Parathyroid adenoma (tissue), 2 donors: ENCODE data around the gene GORASP1.
A peak's percentile ranks its signal among the peaks of the same experiment; 100 is the strongest.
"Not testable (repeated sequence)": the region's sequence is repeated elsewhere in the genome, so short reads cannot be mapped to it uniquely, and the experiment has no call there.

Experiments
- H2AFZ ChIP-seq: fragments of 300-600 bp; sonication (generic); one replicate; pipeline ENCODE4 v1.7.0; 2017; ENCODE audit warnings: antibody characterized with exemption, mild to moderate bottlenecking
- H3K27ac ChIP-seq: fragments of 300-600 bp; sonication (generic); one replicate; pipeline ENCODE4 v1.7.0; 2017
- H3K27me3 ChIP-seq: fragments of 300-600 bp; sonication (generic); one replicate; pipeline ENCODE4 v1.7.0; 2017; ENCODE audit warnings: low read length; ENCODE audit not compliant: control insufficient read depth, insufficient read depth
- H3K36me3 ChIP-seq: fragments of 300-600 bp; sonication (generic); one replicate; pipeline ENCODE4 v1.7.0; 2017; ENCODE audit warnings: low read length; ENCODE audit not compliant: control insufficient read depth, insufficient read depth
- H3K4me1 ChIP-seq: fragments of 300-600 bp; sonication (generic); one replicate; pipeline ENCODE4 v1.7.0; 2017; ENCODE audit warnings: control low read depth
- H3K4me2 ChIP-seq: fragments of 300-600 bp; sonication (generic); one replicate; pipeline ENCODE4 v1.7.0; 2017; ENCODE audit warnings: low read length
- H3K4me3 ChIP-seq: fragments of 300-600 bp; sonication (generic); one replicate; pipeline ENCODE4 v1.7.0; 2017; ENCODE audit warnings: low read depth, low read length
- H3K79me2 ChIP-seq: fragments of 300-600 bp; sonication (generic); one replicate; pipeline ENCODE4 v1.7.0; 2017; ENCODE audit warnings: control low read depth
- H3K9ac ChIP-seq: fragments of 300-600 bp; sonication (generic); one replicate; pipeline ENCODE4 v1.7.0; 2017; ENCODE audit warnings: mild to moderate bottlenecking
- H3K9me3 ChIP-seq: fragments of 300-600 bp; sonication (generic); one replicate; pipeline ENCODE4 v1.7.0; 2017; ENCODE audit warnings: low read length; ENCODE audit not compliant: control insufficient read depth
- TF ChIP-seq, protein P1 (sequence below): fragments of 300-600 bp; sonication (generic); IDR thresholded peaks from one replicate; pipeline ENCODE4 v1.7.0; 2017; ENCODE audit warnings: antibody characterized with exemption, mild to moderate bottlenecking
- donor health status: primary hyperparathyroidism.

Gene GORASP1

GRCh38 chr3:39067286-39067685 is 40.1 kb downstream of the GORASP1 start:
- Histone ChIP-seq H3K9me3 (no peaks in the 10 kb centered on the region), H3K4me1 (peaks cover 3% of the 10 kb centered on the region), H3K79me2 (no peaks in the 10 kb centered on the region), H3K9ac (no peak overlapping the region), H2AFZ (no peak overlapping the region), H3K4me3 (no peak overlapping the region), H3K27me3 (no peaks in the 10 kb centered on the region), H3K27ac (no peak overlapping the region), H3K36me3 (no peaks in the 10 kb centered on the region), H3K4me2 (no peak overlapping the region)
- TF ChIP-seq, protein P1, sequence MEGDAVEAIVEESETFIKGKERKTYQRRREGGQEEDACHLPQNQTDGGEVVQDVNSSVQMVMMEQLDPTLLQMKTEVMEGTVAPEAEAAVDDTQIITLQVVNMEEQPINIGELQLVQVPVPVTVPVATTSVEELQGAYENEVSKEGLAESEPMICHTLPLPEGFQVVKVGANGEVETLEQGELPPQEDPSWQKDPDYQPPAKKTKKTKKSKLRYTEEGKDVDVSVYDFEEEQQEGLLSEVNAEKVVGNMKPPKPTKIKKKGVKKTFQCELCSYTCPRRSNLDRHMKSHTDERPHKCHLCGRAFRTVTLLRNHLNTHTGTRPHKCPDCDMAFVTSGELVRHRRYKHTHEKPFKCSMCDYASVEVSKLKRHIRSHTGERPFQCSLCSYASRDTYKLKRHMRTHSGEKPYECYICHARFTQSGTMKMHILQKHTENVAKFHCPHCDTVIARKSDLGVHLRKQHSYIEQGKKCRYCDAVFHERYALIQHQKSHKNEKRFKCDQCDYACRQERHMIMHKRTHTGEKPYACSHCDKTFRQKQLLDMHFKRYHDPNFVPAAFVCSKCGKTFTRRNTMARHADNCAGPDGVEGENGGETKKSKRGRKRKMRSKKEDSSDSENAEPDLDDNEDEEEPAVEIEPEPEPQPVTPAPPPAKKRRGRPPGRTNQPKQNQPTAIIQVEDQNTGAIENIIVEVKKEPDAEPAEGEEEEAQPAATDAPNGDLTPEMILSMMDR, result no peak

DNA sequence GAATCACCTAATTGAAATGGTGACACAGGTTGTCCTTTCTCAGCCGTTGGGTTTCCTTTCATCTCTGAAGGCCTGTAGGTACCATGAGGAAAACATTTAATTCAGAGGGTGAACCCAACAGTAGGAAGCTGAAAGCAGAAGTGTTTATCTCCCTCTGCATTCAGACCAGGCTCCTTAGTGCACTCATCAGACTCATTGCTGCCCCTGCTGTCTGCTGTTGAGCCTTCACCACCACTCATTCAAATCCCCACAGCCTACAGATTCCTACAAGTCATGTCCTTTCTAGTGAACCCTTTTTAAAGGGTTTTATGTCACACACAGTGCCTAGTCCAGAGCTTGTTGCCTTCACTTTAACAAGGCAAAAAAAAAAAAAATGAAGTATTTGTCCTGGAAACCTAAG is 42.2 kb downstream of the GORASP1 start:
- no peak overlapping the region for H3K9ac ChIP-seq
- no peak overlapping the region for H3K4me3 ChIP-seq
- H3K79me2 ChIP-seq, result no peaks in the 10 kb centered on the region
- H3K27ac ChIP-seq, result no peak overlapping the region
- peak overlapping the region; percentile 9 for H3K4me2 ChIP-seq
- H2AFZ ChIP-seq, result no peak overlapping the region
- TF ChIP-seq, protein P1, result no peak
- no peaks in the 10 kb centered on the region for H3K27me3 ChIP-seq
- no peaks in the 10 kb centered on the region for H3K36me3 ChIP-seq
- H3K4me1 ChIP-seq, result peaks cover 3% of the 10 kb centered on the region
- H3K9me3 ChIP-seq, result no peaks in the 10 kb centered on the region

GRCh38 chr3:39064646-39065045 is 42.8 kb downstream of the GORASP1 start:
- H3K36me3 ChIP-seq, result no peaks in the 10 kb centered on the region
- peaks cover 3% of the 10 kb centered on the region for H3K4me1 ChIP-seq

DNA sequence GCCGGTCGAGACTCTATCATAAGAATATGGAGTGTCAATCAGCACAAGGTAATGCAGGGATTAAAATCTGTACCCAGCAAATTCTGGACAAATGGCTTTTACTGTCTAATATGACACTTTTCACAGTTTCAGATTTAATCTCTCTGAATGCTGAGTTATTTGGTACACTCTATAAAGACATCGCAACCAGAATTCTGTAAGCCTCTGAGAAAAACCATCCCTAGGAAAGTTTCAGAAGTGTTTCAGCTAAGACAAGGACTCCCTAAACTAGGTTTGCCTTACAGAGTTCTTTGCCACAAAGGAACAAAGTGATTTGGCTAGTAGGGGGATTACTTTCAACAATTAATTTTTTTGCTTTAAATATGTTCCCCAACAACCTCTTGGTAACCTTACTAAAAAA is 44.3 kb downstream of the GORASP1 start:
- Histone ChIP-seq H3K9ac (no peak overlapping the region), H3K4me1 (peaks cover 3% of the 10 kb centered on the region), H3K27ac (no peak overlapping the region), H3K27me3 (no peaks in the 10 kb centered on the region), H3K4me3 (no peak overlapping the region), H3K9me3 (no peaks in the 10 kb centered on the region), H3K79me2 (peaks cover 4% of the 10 kb centered on the region), H2AFZ (no peak overlapping the region), H3K4me2 (no peak overlapping the region), H3K36me3 (no peaks in the 10 kb centered on the region)
- TF ChIP-seq, protein P1, result no peak

More at GRCh38 chr3:39064646-39065045, 42.8 kb downstream of the GORASP1 start:
- H3K4me2 ChIP-seq, result peak overlapping the region; percentile 9
- no peak overlapping the region for H3K4me3 ChIP-seq
- no peak overlapping the region for H2AFZ ChIP-seq
- no peaks in the 10 kb centered on the region for H3K27me3 ChIP-seq
- H3K9ac ChIP-seq, result no peak overlapping the region
- no peaks in the 10 kb centered on the region for H3K9me3 ChIP-seq
- no peak overlapping the region for H3K27ac ChIP-seq
- H3K79me2 ChIP-seq, result no peaks in the 10 kb centered on the region
- TF ChIP-seq, protein P1, result no peak

GRCh38 chr3:39062180-39062579 is 45.2 kb downstream of the GORASP1 start:
- Histone ChIP-seq H3K27me3 (no peaks in the 10 kb centered on the region), H3K36me3 (no peaks in the 10 kb centered on the region), H3K4me3 (no peak overlapping the region), H3K9me3 (no peaks in the 10 kb centered on the region), H3K4me2 (no peak overlapping the region), H3K27ac (no peak overlapping the region), H3K9ac (no peak overlapping the region), H3K4me1 (peaks cover 3% of the 10 kb centered on the region), H3K79me2 (peaks cover 6% of the 10 kb centered on the region), H2AFZ (no peak overlapping the region)
- TF ChIP-seq, protein P1, result no peak

- H3K4me1 ChIP-seq, result not testable (repeated sequence)
Measured at GRCh38 chr3:39061228-39061627, 46.2 kb downstream of the GORASP1 start.

More at GRCh38 chr3:39061228-39061627, 46.2 kb downstream of the GORASP1 start:
- not testable (repeated sequence) for H3K36me3 ChIP-seq, H3K79me2 ChIP-seq, H3K9me3 ChIP-seq, H2AFZ ChIP-seq, H3K27ac ChIP-seq, H3K27me3 ChIP-seq, H3K9ac ChIP-seq, H3K4me2 ChIP-seq, H3K4me3 ChIP-seq
